Choroid plexus epithelial cell (primary cell): Measurements from ENCODE around the gene MAD2L2.

Source experiments
- DNase-seq: peaks from one replicate; pipeline ENCODE4 v3.0.0-alpha.2; 2010; ENCODE audit warnings: low read depth
- H3K4me3 ChIP-seq: 2 replicates; pipeline ENCODE4 v1.5.1; 2011; ENCODE audit warnings: low read depth, mild to moderate bottlenecking, control low read depth, low read length, moderate library complexity
- TF ChIP-seq, protein P1 (sequence below): conservative IDR thresholded peaks from 2 replicates; pipeline ENCODE4 v1.5.1; 2011; ENCODE audit warnings: low read depth, mild to moderate bottlenecking, control low read depth, inconsistent platforms, low read length, moderate library complexity

MAD2L2 gene

DNA sequence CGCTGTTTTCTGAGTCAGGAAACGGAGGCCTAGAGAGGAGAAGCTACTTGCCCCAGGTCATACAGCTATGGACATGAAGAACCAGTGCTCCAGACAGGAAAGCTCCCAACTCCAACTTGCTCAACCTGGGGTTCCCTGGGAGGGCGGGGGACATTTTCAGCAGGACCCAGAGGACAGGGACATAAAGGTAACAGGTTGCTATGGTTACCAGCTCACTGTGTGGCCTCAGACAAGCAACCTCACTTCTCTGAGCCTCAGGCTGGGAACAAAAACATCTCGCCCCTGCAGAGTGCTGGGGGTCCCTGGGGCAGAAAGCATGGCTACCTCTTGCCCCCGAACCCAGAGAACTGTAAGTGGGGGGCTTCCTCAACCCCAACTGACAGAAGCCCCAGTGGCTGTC, 42.8 kb downstream of the MAD2L2 start:
- no peak for DNase-seq
- no peak overlapping the region for H3K4me3 ChIP-seq
- TF ChIP-seq, protein P1, sequence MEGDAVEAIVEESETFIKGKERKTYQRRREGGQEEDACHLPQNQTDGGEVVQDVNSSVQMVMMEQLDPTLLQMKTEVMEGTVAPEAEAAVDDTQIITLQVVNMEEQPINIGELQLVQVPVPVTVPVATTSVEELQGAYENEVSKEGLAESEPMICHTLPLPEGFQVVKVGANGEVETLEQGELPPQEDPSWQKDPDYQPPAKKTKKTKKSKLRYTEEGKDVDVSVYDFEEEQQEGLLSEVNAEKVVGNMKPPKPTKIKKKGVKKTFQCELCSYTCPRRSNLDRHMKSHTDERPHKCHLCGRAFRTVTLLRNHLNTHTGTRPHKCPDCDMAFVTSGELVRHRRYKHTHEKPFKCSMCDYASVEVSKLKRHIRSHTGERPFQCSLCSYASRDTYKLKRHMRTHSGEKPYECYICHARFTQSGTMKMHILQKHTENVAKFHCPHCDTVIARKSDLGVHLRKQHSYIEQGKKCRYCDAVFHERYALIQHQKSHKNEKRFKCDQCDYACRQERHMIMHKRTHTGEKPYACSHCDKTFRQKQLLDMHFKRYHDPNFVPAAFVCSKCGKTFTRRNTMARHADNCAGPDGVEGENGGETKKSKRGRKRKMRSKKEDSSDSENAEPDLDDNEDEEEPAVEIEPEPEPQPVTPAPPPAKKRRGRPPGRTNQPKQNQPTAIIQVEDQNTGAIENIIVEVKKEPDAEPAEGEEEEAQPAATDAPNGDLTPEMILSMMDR = no peak

GRCh38 chr1:11634365-11635192, 46.4 kb downstream of the MAD2L2 start:
- DNase-seq = no peak
- no peak overlapping the region for H3K4me3 ChIP-seq
- TF ChIP-seq, protein P1 = no peak

DNA sequence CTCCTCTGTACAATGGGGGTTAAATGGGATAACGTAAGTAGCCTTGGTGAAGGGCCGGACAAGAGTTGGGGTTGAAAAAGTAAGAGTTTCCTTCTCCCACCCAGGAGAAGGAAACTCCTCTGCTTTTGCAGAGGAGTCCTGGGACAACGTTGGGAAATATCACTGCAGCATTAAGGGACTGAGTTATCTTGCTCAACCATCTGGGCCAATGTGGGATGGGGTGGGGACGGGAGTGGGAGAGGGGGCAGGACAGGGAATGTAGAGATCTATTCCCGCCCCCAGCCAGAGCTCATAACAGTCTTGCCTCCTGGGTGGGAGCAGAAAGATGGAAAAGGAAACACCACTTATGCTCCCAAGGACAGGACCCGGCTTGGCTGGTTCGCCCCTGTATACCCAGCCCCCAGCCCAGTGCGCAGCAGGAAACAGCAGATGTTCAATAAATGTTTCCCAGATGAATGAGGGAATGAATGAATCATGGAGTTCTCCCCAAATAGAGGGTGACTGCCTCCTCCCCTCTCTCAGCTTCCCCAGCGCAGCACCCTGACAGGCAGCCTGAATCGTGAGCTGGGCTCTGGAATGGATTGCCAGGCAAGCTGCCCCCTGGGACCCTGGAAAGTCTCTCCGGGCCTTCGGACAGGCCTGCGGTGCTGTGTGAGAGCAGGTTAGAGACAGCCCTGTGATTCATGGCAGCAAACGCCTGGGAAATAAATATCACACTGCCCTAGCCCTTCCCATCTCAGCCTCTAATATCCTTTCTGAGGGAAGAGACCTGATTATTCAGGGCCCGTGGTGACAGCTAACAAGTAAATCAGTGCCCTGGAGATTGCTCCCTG, 51.5 kb downstream of the MAD2L2 start:
- H3K4me3 ChIP-seq = no peak overlapping the region
- TF ChIP-seq, protein P1 = no peak
- DNase-seq = no peak

DNA sequence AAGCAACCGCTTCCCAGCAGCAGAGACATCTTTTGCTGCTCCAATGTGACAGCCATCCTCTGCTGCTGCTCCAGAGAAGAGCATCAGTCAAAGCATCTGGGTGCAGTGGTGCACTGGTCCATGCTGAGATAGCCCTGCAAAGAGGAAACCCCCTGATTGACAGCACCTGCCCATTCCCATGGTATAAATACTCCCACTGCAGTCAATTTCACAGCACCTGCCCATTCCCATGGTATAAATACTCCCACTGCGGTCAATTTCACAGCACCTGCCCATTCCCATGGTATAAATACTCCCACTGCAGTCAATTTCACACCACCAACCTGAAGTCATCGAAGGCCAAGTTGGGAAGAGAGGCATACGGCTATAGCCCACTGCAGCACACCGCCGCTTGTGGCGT, 52.2 kb downstream of the MAD2L2 start:
- H3K4me3 ChIP-seq = no peak overlapping the region
- DNase-seq = no peak
- TF ChIP-seq, protein P1 = no peak

- no peak for DNase-seq
- H3K4me3 ChIP-seq = no peak overlapping the region
- TF ChIP-seq, protein P1 = no peak
Measured at GRCh38 chr1:11626551-11626950, 54.4 kb downstream of the MAD2L2 start.
